ENCODE data around the gene SSX2IP.

- TF ChIP-seq EP300 (IDR thresholded peaks at IDR 0.05) = no peak
- no peak for TF ChIP-seq CTCF (IDR thresholded peaks at IDR 0.05)
- TF ChIP-seq POLR2A (IDR thresholded peaks at IDR 0.05) = no peak
Measured at GRCh38 chr1:84675106-84675505, 15.2 kb downstream of the SSX2IP start.
